RWPE2 (cell line): Measurements from ENCODE around the gene LDLRAD4.

Experiments used
- ATAC-seq: fragments of 200-7000 bp; cut with Tn5 transposase; 3 replicates; pipeline ENCODE4 v1.9.1; 2021; ENCODE audit warnings: low read depth
- DNase-seq: peaks from one replicate; pipeline ENCODE4 v3.0.0-alpha.2; 2020; ENCODE audit warnings: low spot score
- H3K27ac ChIP-seq: fragments of 450-650 bp; 2 replicates; pipeline ENCODE4 v1.5.1; 2017; ENCODE audit warnings: mild to moderate bottlenecking; ENCODE audit not compliant: poor library complexity, severe bottlenecking
- H3K27me3 ChIP-seq: fragments of 250-450 bp; sonication (Bioruptor Pico); 2 replicates; pipeline ENCODE4 v1.5.1; 2021; ENCODE audit warnings: mild to moderate bottlenecking, moderate library complexity; ENCODE audit not compliant: insufficient read depth, poor library complexity, severe bottlenecking
- H3K36me3 ChIP-seq: fragments of 250-450 bp; sonication (Bioruptor Pico); 2 replicates; pipeline ENCODE4 v1.5.1; 2020; ENCODE audit warnings: low read depth, mild to moderate bottlenecking, moderate library complexity
- H3K4me1 ChIP-seq: fragments of 250-450 bp; sonication (Bioruptor Pico); 2 replicates; pipeline ENCODE4 v1.5.1; 2021; ENCODE audit warnings: mild to moderate bottlenecking, moderate library complexity; ENCODE audit not compliant: insufficient read depth, poor library complexity, severe bottlenecking
- H3K4me3 ChIP-seq: fragments of 250-450 bp; sonication (Bioruptor Pico); 2 replicates; pipeline ENCODE4 v1.5.1; 2021; ENCODE audit warnings: mild to moderate bottlenecking, moderate library complexity; ENCODE audit not compliant: severe bottlenecking
- H3K9me3 ChIP-seq: fragments of 250-450 bp; sonication (Bioruptor Pico); 2 replicates; pipeline ENCODE4 v1.5.1; 2021; ENCODE audit warnings: mild to moderate bottlenecking, moderate library complexity; ENCODE audit not compliant: severe bottlenecking
- TF ChIP-seq, protein P1 (sequence below): fragments of 450-650 bp; IDR thresholded peaks from one replicate; pipeline ENCODE4 v1.5.1; 2017; ENCODE audit warnings: mild to moderate bottlenecking, moderate library complexity; ENCODE audit not compliant: poor library complexity, severe bottlenecking

Gene LDLRAD4

DNA sequence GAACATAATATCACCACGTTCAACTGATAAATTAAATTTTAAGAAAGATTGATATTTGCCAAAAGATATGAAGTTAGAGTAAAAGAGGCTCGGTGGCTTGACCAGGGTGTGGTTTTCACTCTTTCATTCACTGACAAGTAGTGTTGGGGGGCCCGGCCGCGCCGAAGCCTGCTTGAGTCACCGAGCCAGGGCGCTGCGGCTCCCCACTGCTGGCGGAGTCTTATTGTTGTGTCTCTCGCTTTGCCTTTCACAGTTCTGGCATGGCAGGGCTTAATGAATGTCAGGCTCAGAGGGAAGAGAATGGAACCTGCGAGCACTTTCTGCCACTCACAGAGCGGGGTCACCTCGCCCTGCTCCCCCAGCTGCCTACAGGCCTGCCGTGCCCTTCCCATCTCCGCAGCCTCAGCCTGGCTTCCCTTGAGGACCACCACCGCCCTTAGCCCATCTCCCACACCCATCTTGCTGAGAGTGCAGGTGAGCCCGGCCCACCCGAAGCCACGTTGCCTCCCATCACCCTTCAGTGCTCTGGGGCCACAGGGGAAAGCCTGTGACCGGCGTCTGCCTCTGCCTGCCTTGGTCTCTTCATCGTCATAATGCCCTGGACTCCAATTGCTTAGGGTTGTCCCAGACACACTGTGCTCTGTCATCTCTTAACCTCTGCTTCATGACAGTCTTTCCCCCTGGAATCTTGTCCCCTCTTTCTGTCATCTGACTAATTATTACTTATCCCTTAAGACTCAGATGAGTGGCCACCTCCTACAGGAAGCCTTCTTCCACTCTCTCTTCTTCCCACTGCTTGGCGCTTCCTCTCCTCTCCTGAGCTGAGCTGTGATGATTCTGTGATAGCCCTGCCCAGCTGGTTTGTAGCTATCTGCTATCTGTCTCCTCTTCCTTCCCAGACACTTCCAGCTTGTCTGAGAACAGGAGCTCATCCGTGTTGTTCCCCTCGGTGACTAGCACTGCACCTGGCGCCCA is 365.3 kb downstream of the LDLRAD4 start:
- no peak overlapping the region for H3K27ac ChIP-seq
- H3K27me3 ChIP-seq, result no peaks in the 10 kb centered on the region
- DNase-seq, result no peak
- TF ChIP-seq, protein P1, sequence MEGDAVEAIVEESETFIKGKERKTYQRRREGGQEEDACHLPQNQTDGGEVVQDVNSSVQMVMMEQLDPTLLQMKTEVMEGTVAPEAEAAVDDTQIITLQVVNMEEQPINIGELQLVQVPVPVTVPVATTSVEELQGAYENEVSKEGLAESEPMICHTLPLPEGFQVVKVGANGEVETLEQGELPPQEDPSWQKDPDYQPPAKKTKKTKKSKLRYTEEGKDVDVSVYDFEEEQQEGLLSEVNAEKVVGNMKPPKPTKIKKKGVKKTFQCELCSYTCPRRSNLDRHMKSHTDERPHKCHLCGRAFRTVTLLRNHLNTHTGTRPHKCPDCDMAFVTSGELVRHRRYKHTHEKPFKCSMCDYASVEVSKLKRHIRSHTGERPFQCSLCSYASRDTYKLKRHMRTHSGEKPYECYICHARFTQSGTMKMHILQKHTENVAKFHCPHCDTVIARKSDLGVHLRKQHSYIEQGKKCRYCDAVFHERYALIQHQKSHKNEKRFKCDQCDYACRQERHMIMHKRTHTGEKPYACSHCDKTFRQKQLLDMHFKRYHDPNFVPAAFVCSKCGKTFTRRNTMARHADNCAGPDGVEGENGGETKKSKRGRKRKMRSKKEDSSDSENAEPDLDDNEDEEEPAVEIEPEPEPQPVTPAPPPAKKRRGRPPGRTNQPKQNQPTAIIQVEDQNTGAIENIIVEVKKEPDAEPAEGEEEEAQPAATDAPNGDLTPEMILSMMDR, result no peak
- no peak for ATAC-seq
- H3K36me3 ChIP-seq, result no peaks in the 10 kb centered on the region
- H3K9me3 ChIP-seq, result no peaks in the 10 kb centered on the region
- no peak overlapping the region for H3K4me3 ChIP-seq
- no peaks in the 10 kb centered on the region for H3K4me1 ChIP-seq

DNA sequence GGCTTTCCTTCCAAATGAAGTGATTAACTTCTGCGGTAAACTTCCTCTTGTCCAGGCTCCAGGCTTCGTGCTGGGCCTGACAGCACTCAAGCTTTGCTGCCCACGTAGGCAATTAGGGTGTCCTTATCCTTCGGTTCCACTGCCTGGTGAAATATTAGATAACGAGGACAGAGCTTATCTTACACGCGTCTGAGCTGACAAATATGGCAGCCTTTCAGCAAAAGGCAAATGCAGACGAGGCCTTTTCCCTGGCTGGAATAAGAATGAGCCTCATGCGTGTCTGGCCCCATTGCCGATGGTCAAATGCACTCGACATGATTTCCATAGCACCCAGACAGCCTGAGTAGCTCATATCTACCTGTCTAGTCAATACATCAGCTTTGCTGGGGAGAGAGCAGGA is 366.3 kb downstream of the LDLRAD4 start:
- no peaks in the 10 kb centered on the region for H3K9me3 ChIP-seq
- no peaks in the 10 kb centered on the region for H3K27me3 ChIP-seq
- TF ChIP-seq, protein P1, result no peak
- no peak for DNase-seq
- H3K27ac ChIP-seq, result no peak overlapping the region
- no peaks in the 10 kb centered on the region for H3K36me3 ChIP-seq
- H3K4me3 ChIP-seq, result no peak overlapping the region
- no peaks in the 10 kb centered on the region for H3K4me1 ChIP-seq
- no peak for ATAC-seq

DNA sequence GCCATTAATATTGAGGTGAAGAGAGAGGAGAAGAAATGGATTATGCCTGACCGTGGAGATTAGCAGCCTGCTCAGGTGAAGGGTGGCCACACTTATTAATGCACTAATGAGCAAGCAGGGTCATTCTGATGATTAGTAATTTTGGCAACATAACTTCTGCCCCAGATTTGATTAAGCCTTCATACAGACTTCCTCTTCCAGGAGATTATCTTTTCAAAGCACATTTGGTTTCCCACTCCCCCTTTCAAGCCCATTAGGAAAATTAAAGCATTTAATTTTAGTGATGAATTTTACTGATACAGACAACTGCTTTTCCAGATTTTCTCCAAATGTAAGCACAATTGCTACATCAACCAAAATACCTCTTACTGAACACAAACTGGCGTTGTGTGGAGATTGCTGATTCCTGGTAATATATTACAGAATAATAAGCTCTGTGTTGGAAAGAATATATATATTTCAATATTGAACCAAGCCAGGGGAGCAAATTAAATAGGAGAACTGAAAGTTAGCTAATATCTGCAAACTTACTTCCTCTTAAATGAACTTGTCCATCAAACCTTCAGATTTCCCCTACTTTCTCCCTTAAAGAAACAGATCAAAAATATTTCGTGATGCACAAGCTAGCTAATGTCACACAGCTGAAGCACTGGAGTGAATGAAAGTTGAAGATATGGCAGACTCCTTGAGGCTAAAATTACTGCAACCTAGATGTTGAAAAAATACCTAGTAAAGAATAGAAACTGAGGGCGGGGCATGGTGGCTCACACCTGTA is 367.0 kb downstream of the LDLRAD4 start:
- Histone ChIP-seq H3K27me3 (no peaks in the 10 kb centered on the region), H3K4me3 (no peak overlapping the region), H3K9me3 (no peaks in the 10 kb centered on the region), H3K27ac (no peak overlapping the region), H3K36me3 (no peaks in the 10 kb centered on the region), H3K4me1 (no peaks in the 10 kb centered on the region)
- DNase-seq (no peak), ATAC-seq (no peak)
- TF ChIP-seq, protein P1, result no peak

DNA sequence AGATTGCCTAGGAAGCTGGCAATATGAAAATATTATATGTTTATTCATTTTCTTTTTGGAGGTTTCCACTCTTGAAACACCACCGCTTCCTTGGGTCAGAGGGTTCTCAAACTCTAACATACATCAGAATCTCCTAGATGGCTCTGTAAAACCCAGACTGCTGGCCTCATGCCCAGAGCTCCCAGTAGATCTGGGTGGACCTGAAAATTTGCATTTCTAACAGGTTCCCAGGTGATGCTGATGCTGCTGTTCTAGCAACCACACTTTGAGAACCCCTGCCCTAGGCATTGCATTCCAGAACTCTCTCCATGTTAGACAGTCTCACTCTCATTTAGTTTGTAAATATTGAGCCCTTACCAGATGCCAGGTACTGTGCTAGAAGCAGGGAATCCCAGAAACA is 368.4 kb downstream of the LDLRAD4 start:
- no peaks in the 10 kb centered on the region for H3K36me3 ChIP-seq
- TF ChIP-seq, protein P1, result no peak
- ATAC-seq (no peak), DNase-seq (no peak)
- no peaks in the 10 kb centered on the region for H3K4me1 ChIP-seq
- H3K27ac ChIP-seq, result no peak overlapping the region
- no peak overlapping the region for H3K4me3 ChIP-seq
- H3K27me3 ChIP-seq, result no peaks in the 10 kb centered on the region
- H3K9me3 ChIP-seq, result no peaks in the 10 kb centered on the region
